Mononuclear cell (primary cell): Measurements from ENCODE around the gene DFFB. TPM values are rescaled to one million over a fixed set of nuclear protein-coding genes. Genes with fewer than 3 reads are reported as not detected.
A peak's percentile ranks its signal among the peaks of the same experiment; 100 is the strongest.

Experiments
- H3K27me3 ChIP-seq: 2 replicates; pipeline ENCODE4 v1.6.0; 2011; ENCODE audit warnings: low read length, control low read depth; ENCODE audit not compliant: insufficient read depth
- H3K4me1 ChIP-seq: 2 replicates; pipeline ENCODE4 v1.5.1; 2011; ENCODE audit warnings: mild to moderate bottlenecking, low read length, control low read depth; ENCODE audit not compliant: insufficient read depth
- H3K4me3 ChIP-seq: 2 replicates; pipeline ENCODE4 v1.5.1; 2011; ENCODE audit warnings: mild to moderate bottlenecking, low read length, moderate library complexity
- H3K9me3 ChIP-seq: 2 replicates; pipeline ENCODE4 v1.5.1; 2011; ENCODE audit warnings: low read depth, mild to moderate bottlenecking, control low read depth, low read length
- total RNA-seq: library from RNA; depleted of rRNA; stranded (reverse); fragments of >200 nt; gene quantifications from one replicate; pipeline ENCODE4 v1.2.3, GENCODE V29; 2012

Gene DFFB
- total RNA-seq, 1 donor = 4.2 TPM

GRCh38 chr1:3894626-3895278 is 37.5 kb downstream of the DFFB start:
- no peaks in the 10 kb centered on the region for H3K9me3 ChIP-seq
- H3K4me3 ChIP-seq = no peak overlapping the region
- peaks cover 38% of the 10 kb centered on the region for H3K4me1 ChIP-seq
- H3K27me3 ChIP-seq = no peaks in the 10 kb centered on the region

- Histone ChIP-seq H3K4me3 (no peak overlapping the region), H3K27me3 (no peaks in the 10 kb centered on the region), H3K9me3 (no peaks in the 10 kb centered on the region), H3K4me1 (peaks cover 34% of the 10 kb centered on the region)
Measured at GRCh38 chr1:3895279-3895950, 38.1 kb downstream of the DFFB start.

GRCh38 chr1:3895951-3896325 is 38.7 kb downstream of the DFFB start:
- Histone ChIP-seq H3K4me1 (peaks cover 28% of the 10 kb centered on the region), H3K9me3 (no peaks in the 10 kb centered on the region), H3K27me3 (no peaks in the 10 kb centered on the region), H3K4me3 (no peak overlapping the region)

GRCh38 chr1:3896396-3897000 is 39.2 kb downstream of the DFFB start:
- Histone ChIP-seq H3K9me3 (no peaks in the 10 kb centered on the region), H3K4me1 (peaks cover 28% of the 10 kb centered on the region), H3K4me3 (no peak overlapping the region), H3K27me3 (no peaks in the 10 kb centered on the region)

DNA sequence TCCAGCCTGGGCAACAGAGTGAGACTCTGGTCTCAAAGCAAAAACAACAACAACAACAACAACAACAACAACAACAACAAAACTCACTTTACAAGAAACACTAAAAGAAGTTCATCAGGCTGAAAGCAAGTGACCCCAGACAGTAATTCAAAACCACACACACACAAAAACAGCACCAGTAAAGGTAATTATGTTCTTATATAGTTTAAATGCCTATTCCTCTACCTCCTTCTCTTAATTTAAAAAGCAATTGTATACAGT is 41.1 kb downstream of the DFFB start:
- peaks cover 37% of the 10 kb centered on the region for H3K4me1 ChIP-seq
- H3K9me3 ChIP-seq = no peaks in the 10 kb centered on the region
- H3K4me3 ChIP-seq = no peak overlapping the region
- H3K27me3 ChIP-seq = no peaks in the 10 kb centered on the region

DNA sequence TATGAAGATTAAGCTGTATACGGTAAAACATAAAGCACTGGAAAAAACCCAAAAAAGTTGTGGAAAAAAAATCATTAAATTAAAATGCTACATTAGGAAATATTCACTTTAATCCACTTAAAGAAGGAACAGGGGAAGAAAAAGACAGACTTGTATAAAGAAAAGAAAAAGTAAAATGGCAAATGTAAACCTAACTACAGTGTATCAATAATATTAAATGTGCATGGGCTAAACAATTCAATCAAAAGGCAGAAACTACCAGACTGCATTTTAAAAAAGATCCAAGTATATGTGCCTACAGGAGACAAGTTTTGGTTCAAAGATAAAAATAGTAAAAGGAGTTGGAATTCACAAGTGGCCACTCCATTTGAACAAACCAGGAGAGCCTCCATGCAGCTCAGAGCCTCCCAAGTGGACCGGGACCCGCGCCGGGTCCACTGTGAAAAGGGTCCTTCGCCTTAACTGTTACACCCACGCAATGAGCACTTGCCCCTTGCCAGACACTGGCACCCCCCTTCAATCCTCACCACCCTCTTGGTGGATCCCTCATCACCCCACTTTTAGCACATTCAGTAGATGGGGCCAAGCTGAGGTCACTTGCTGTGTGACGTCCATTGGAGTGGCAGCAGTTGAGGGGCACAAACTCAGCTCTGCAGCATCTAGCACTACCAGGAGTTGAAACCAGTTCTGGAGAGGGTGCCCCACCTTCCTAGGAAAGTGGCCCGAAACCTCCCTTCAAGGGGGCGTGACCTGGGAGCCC is 41.9 kb downstream of the DFFB start:
- Histone ChIP-seq H3K4me1 (peaks cover 41% of the 10 kb centered on the region), H3K9me3 (no peaks in the 10 kb centered on the region), H3K4me3 (peak overlapping the region; percentile 69), H3K27me3 (no peaks in the 10 kb centered on the region)

DNA sequence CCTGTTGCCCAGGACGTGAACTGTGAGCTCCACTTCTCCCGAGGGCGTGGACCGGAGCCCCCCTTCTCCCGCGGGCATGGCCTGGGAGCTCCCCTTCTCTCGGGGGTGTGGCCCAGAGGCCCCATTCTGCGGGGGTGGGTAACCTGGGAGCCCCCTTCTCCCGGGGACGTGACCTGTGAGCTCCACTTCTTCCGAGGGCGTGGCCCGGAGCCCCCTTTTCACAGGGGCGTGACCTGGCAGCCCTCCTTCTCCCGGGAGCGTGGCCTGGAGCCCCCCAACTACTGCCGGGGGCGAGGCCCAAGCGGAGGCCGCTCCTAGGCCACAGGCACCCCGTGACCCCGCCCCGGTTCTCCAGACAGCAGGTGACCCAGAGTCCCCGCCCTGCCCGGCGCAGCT is 42.5 kb downstream of the DFFB start:
- Histone ChIP-seq H3K4me3 (peak overlapping the region; percentile 69), H3K9me3 (no peaks in the 10 kb centered on the region), H3K4me1 (peaks cover 42% of the 10 kb centered on the region), H3K27me3 (no peaks in the 10 kb centered on the region)

DNA sequence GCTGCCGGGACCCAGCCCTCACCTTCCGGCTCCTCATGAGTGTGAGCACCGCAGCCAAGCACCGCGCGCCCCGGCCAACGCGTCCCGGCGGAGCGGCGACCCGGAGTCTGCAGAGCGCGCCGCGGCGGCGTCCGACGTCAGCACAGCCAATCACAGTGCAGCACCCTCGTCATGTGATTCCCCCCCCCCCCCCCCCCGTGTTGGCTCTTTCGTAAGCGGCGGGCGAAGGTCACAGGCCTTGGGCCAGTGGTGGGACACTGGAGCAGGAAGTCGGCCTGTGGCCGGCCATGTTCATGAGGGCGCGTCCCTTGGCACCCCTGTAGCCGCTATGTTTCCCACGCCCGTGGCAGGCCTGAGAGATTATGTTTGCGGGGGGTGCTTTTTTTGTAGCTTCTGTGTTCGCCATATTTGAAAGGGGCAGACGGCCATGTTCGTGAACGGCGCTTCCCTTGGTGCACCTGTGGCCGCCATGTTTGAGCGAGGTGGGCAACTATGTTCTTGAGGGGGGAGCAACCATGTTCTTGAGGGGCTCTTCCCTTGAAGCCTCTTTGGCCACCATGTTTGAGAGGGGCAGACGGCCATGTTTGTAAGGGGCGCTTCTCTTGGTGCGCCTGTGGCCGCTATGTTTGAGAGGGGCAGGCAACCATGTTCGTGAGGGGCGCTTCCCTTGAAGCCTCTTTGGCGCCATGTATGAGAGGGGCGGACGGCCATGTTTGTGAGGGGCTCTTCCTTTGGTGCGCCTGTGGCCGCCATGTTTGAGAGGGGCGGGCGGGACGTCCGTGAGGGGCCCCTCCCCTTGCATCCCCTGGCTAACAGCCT is 43.1 kb downstream of the DFFB start, which contains the start of gene C1orf174:
Gene C1orf174 (minus strand): TSS at position 123 of the 819 bp plus-strand sequence. CDS start 86 bp downstream, at position 37.
- Histone ChIP-seq H3K4me1 (peaks cover 42% of the 10 kb centered on the region), H3K27me3 (no peaks in the 10 kb centered on the region), H3K4me3 (peak within 1 kb of the TSS; percentile 69), H3K9me3 (no peaks in the 10 kb centered on the region)

DNA sequence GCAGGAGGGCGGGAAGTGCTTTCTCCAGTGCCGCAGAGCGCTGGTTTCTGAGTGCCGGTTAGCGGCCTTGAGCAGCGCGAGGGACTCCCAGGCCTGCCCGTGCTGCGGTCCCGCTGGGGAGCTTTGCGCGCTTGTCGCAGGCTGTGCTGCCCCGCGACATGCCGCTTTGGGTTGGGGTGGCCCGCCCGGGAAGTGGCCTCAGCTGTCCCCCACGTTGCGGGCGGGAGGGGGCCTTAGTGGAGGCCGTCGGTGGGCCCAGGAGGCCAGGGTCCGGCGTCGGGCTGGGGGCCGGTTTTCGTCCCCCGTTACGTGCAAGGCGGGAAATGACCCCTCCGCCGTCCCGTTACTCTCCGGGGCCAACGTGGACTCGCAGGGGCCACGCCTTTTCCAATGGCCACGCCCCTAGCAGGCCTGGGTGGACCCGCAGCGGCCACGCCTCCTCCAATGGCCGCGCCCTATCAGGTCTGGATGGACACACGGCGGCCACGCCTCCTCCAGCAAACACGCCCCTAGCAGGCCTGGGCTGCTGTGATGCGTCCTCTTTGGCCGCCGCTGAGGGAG is 43.8 kb downstream of the DFFB start:
- H3K27me3 ChIP-seq = no peaks in the 10 kb centered on the region
- H3K4me1 ChIP-seq = peaks cover 42% of the 10 kb centered on the region
- H3K9me3 ChIP-seq = no peaks in the 10 kb centered on the region
- peak overlapping the region; percentile 69 for H3K4me3 ChIP-seq

DNA sequence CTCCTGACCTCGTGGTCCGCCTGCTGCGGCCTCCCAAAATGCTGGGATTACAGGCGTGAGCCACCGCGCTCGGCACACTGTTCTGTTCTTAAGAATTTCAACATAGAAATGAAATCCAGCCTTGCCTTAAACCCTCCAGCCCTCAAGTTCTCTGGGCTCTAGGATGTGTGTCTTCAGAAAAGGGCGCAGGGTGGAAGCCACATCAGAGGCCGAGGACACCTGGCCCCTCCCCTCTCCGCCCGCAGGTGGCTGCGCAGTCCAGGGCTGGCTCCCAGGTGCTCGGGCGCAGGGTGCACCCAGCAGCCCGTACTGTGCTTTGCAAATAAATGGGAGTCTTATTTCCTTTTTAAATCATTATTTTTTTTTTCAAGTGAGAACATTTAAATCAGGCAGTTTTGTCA is 44.8 kb downstream of the DFFB start:
- peaks cover 42% of the 10 kb centered on the region for H3K4me1 ChIP-seq
- H3K4me3 ChIP-seq = no peak overlapping the region
- H3K27me3 ChIP-seq = no peaks in the 10 kb centered on the region
- H3K9me3 ChIP-seq = no peaks in the 10 kb centered on the region

DNA sequence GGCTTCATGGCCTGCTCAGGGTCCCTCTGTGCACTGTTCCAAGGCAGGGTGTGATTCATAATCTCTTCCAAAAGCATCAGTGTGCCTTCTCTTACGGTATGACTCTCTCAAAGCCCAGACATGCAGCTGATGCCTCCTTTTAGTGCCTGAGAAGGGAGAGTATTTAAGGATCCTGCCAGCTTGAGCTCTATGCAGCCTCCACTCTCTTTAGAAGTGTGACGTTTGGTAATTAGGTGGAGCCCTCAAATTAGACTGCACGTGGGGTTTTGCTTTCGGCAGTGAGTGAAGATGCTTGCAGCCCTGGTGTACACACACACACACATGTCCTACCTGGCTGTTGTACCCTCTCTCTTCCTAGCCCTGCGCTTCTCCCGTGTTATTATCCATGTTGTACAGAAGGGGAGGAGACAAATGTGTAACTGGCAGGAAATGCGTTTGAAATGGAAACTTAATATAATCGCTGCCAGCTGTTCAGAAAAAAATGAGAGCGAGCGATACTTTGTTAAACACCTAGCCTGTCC is 45.4 kb downstream of the DFFB start:
- H3K4me1 ChIP-seq = peaks cover 42% of the 10 kb centered on the region
- no peak overlapping the region for H3K4me3 ChIP-seq
- H3K9me3 ChIP-seq = no peaks in the 10 kb centered on the region
- H3K27me3 ChIP-seq = no peaks in the 10 kb centered on the region

GRCh38 chr1:3903141-3904005 is 46.1 kb downstream of the DFFB start:
- peaks cover 42% of the 10 kb centered on the region for H3K4me1 ChIP-seq
- no peak overlapping the region for H3K4me3 ChIP-seq

DNA sequence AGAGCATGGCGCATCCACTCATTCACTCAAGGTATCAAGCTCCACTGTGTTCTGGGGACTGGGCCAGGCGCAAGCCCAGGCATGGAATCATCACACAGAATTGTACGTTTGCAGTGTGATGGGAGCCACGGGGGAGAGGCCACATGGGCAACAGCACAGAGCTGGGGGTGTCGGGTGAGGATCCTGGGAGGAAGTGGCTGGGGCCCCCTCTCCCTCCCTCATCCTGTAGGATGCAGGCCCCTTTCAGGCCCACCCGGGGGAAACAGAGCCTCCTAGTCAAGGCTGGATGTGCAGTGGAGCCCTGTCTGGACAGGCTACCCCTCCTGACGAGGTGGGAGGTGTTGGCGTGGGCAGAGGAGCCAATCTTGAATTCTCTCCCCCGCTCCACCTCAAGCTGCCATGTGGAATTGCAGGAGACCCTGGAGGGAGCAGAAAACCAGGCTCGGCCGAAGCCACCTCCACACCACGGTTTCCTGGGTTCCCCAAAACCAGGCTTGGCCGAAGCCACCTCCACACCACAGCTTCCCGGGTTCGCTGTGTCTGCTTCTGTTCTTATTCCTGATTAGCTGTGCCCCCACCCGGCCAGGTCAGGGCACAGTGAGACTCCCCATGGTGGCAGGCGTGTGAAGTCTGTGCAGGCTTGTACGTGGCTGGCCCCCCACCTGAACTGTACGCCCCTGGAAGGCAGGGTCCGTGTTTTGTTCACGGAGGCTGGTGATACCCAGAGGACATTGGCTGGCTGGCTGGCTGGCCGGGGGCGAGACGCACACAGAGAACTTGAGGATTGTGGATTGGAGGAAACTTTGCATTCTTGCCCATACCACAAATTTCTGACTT is 46.9 kb downstream of the DFFB start:
- no peaks in the 10 kb centered on the region for H3K27me3 ChIP-seq
- no peaks in the 10 kb centered on the region for H3K9me3 ChIP-seq
- peaks cover 39% of the 10 kb centered on the region for H3K4me1 ChIP-seq
- no peak overlapping the region for H3K4me3 ChIP-seq

More at GRCh38 chr1:3903141-3904005, 46.1 kb downstream of the DFFB start:
- no peaks in the 10 kb centered on the region for H3K27me3 ChIP-seq
- no peaks in the 10 kb centered on the region for H3K9me3 ChIP-seq
